Measurements from ENCODE around the gene ENTHD1.

ENTHD1 gene

GRCh38 chr22:39802682-39803081 lies 90.9 kb downstream of the ENTHD1 start:
- peaks cover 1% of the 10 kb centered on the region for H3K36me3 ChIP-seq (replicated peaks; ENCODE audit: low read depth, low read length)

GRCh38 chr22:39800790-39801520 lies 92.6 kb downstream of the ENTHD1 start:
- H4K20me1 ChIP-seq (ENCODE audit: insufficient read depth, low read length), result no peaks in the 10 kb centered on the region
- H3K4me2 ChIP-seq (ENCODE audit: low read length), result no peak overlapping the region
- no peaks in the 10 kb centered on the region for H3K79me2 ChIP-seq (ENCODE audit: low read length)
- H3K4me1 ChIP-seq (ENCODE audit: low read length), result no peaks in the 10 kb centered on the region
- H3K27me3 ChIP-seq (ENCODE audit: low read depth, low read length), result peaks cover 44% of the 10 kb centered on the region
- peaks cover 3% of the 10 kb centered on the region for H3K36me3 ChIP-seq (replicated peaks; ENCODE audit: low read depth, low read length)
- H3K4me3 ChIP-seq (ENCODE audit: low read length), result no peak overlapping the region
- no peak overlapping the region for H2AFZ ChIP-seq (ENCODE audit: low read depth, low read length)
- H3K9me3 ChIP-seq (ENCODE audit: insufficient read depth, low read length), result peaks cover 27% of the 10 kb centered on the region
- no peak overlapping the region for H3K27ac ChIP-seq (ENCODE audit: low read length)
- TF ChIP-seq EZH2phosphoT487 (IDR thresholded peaks at IDR 0.05; ENCODE audit: low read depth) (no peak), CTCF (IDR thresholded peaks at IDR 0.05; ENCODE audit: low read depth, low read length) (no peak)
- H3K9ac ChIP-seq (ENCODE audit: low read length), result no peak overlapping the region

More at GRCh38 chr22:39802682-39803081, 90.9 kb downstream of the ENTHD1 start:
- Histone ChIP-seq H3K27ac (ENCODE audit: low read length) (no peak overlapping the region), H3K4me1 (ENCODE audit: low read length) (no peaks in the 10 kb centered on the region), H4K20me1 (ENCODE audit: insufficient read depth, low read length) (no peaks in the 10 kb centered on the region), H3K9me3 (ENCODE audit: insufficient read depth, low read length) (peaks cover 18% of the 10 kb centered on the region), H3K4me3 (ENCODE audit: low read length) (no peak overlapping the region), H2AFZ (ENCODE audit: low read depth, low read length) (no peak overlapping the region), H3K79me2 (ENCODE audit: low read length) (no peaks in the 10 kb centered on the region), H3K9ac (ENCODE audit: low read length) (no peak overlapping the region), H3K27me3 (ENCODE audit: low read depth, low read length) (peaks cover 51% of the 10 kb centered on the region), H3K4me2 (ENCODE audit: low read length) (no peak overlapping the region)
- TF ChIP-seq CTCF (IDR thresholded peaks at IDR 0.05; ENCODE audit: low read depth, low read length), result no peak
- TF ChIP-seq EZH2phosphoT487 (IDR thresholded peaks at IDR 0.05; ENCODE audit: low read depth), result no peak

GRCh38 chr22:39797528-39798147 lies 95.9 kb downstream of the ENTHD1 start:
- Histone ChIP-seq H3K27me3 (ENCODE audit: low read depth, low read length) (peaks cover 26% of the 10 kb centered on the region), H3K36me3 (replicated peaks; ENCODE audit: low read depth, low read length) (peaks cover 3% of the 10 kb centered on the region), H3K4me3 (ENCODE audit: low read length) (no peak overlapping the region), H3K27ac (ENCODE audit: low read length) (no peak overlapping the region), H3K9me3 (ENCODE audit: insufficient read depth, low read length) (peaks cover 27% of the 10 kb centered on the region), H2AFZ (ENCODE audit: low read depth, low read length) (no peak overlapping the region), H3K4me1 (ENCODE audit: low read length) (no peaks in the 10 kb centered on the region), H3K4me2 (ENCODE audit: low read length) (no peak overlapping the region), H3K9ac (ENCODE audit: low read length) (no peak overlapping the region), H4K20me1 (ENCODE audit: insufficient read depth, low read length) (no peaks in the 10 kb centered on the region), H3K79me2 (ENCODE audit: low read length) (no peaks in the 10 kb centered on the region)
- no peak for TF ChIP-seq CTCF (IDR thresholded peaks at IDR 0.05; ENCODE audit: low read depth, low read length)
- TF ChIP-seq EZH2phosphoT487 (IDR thresholded peaks at IDR 0.05; ENCODE audit: low read depth), result no peak

- Histone ChIP-seq H2AFZ (ENCODE audit: low read depth, low read length) (no peak overlapping the region), H3K36me3 (replicated peaks; ENCODE audit: low read depth, low read length) (no peaks in the 10 kb centered on the region), H3K9ac (ENCODE audit: low read length) (no peak overlapping the region), H3K27me3 (ENCODE audit: low read depth, low read length) (peaks cover 7% of the 10 kb centered on the region; the same call in 1 of the 2 replicates), H3K4me3 (ENCODE audit: low read length) (no peak overlapping the region), H4K20me1 (ENCODE audit: insufficient read depth, low read length) (no peaks in the 10 kb centered on the region), H3K9me3 (ENCODE audit: insufficient read depth, low read length) (no peaks in the 10 kb centered on the region), H3K4me2 (ENCODE audit: low read length) (no peak overlapping the region), H3K79me2 (ENCODE audit: low read length) (no peaks in the 10 kb centered on the region), H3K4me1 (ENCODE audit: low read length) (no peaks in the 10 kb centered on the region), H3K27ac (ENCODE audit: low read length) (no peak overlapping the region)
- TF ChIP-seq CTCF (IDR thresholded peaks at IDR 0.05; ENCODE audit: low read depth, low read length), result no peak
- no peak for TF ChIP-seq EZH2phosphoT487 (IDR thresholded peaks at IDR 0.05; ENCODE audit: low read depth)
Observed at GRCh38 chr22:39789788-39790187, 103.8 kb downstream of the ENTHD1 start.

All from OCI-LY3 (cell line).